Suprapubic skin (tissue), 4 donors: ENCODE measurements around the gene EME1. TPM values are rescaled to one million over a fixed set of nuclear protein-coding genes. Genes with fewer than 3 reads are reported as not detected.

Source experiments
- DNase-seq, 2 donors: peaks; one replicate each; pipeline ENCODE4 v3.0.0-alpha.2; 2019; ENCODE audit warnings: low spot score in 2 of 2
- H3K27ac ChIP-seq: fragments of 200-600 bp; sonication (generic); one replicate; pipeline ENCODE4 v1.5.1; 2019
- H3K27me3 ChIP-seq: fragments of 200-600 bp; sonication (generic); one replicate; pipeline ENCODE4 v1.5.1; 2019
- H3K36me3 ChIP-seq: fragments of 200-600 bp; sonication (generic); one replicate; pipeline ENCODE4 v1.5.1; 2019
- H3K4me1 ChIP-seq: fragments of 200-600 bp; sonication (generic); one replicate; pipeline ENCODE4 v1.5.1; 2019
- H3K4me3 ChIP-seq: fragments of 200-600 bp; sonication (generic); one replicate; pipeline ENCODE4 v1.5.1; 2019; ENCODE audit warnings: mild to moderate bottlenecking
- H3K9me3 ChIP-seq: fragments of 200-600 bp; sonication (generic); one replicate; pipeline ENCODE4 v1.5.1; 2019
- CTCF ChIP-seq, 2 donors: fragments of 200-600 bp in 1 of 2; fragments of 450-650 bp in 1 of 2; sonication (generic) in 1 of 2; IDR thresholded peaks; one replicate each; pipeline ENCODE4 v1.5.1; 2016 to 2019; ENCODE audit warnings: antibody characterized with exemption in 2 of 2, mild to moderate bottlenecking in 1 of 2, moderate library complexity in 1 of 2
- EP300 ChIP-seq: sonication (generic); formaldehyde crosslinking; IDR thresholded peaks from one replicate; pipeline ENCODE4 v1.6.1; 2017; ENCODE audit warnings: antibody characterized with exemption
- POLR2A ChIP-seq, 2 donors: fragments of 450-650 bp; IDR thresholded peaks; one replicate each; pipeline ENCODE4 v1.6.1; 2017; ENCODE audit warnings: antibody characterized with exemption in 2 of 2, mild to moderate bottlenecking in 2 of 2, moderate library complexity in 2 of 2
- POLR2AphosphoS5 ChIP-seq, 3 donors: sonication (generic); formaldehyde crosslinking; IDR thresholded peaks; one replicate each; pipeline ENCODE4 v1.6.1; 2017; ENCODE audit warnings: antibody characterized with exemption in 3 of 3
- WGBS: methylation state at CpG from one replicate; pipeline ENCODE4 v1.1.5; 2018; 5-methylcytosine and 5-hydroxymethylcytosine counted together
- total RNA-seq, 4 donors: library from RNA; depleted of rRNA; stranded (reverse); fragments of >200 nt; gene quantifications; one replicate each; pipeline ENCODE4 v1.1.0, GENCODE V29; 2016

The EME1 gene
- total RNA-seq, 4 donors from 2014 or later, result 0.39 to 2.5 (median 0.98) TPM

DNA sequence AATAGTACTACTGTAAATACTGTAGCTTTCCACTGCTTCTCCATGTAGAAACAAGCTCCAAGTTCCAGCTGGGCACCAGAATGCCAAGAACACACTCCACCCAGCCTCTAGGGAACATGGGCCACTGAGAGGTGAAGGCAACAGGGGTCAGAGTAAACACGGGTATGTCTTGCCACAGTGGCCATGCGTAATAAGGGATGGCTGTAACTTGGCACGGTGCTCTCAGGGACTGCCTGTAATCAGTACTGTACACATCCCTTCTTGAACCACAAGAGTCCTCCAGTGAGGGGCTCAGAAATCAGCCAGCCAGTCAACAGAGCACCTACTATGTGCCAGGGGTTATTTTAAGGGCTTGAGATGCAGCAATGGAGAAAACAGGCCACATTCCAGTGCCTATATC, 13.5 kb downstream of the EME1 start:
- H3K4me3 ChIP-seq, result no peak overlapping the region
- no peak overlapping the region for H3K27ac ChIP-seq
- 56% methylated on average over 3 of the region's 3 CpGs for WGBS
- no peaks in the 10 kb centered on the region for H3K27me3 ChIP-seq
- TF ChIP-seq CTCF (IDR thresholded peaks at IDR 0.05) (no peak), POLR2AphosphoS5 (IDR thresholded peaks at IDR 0.05) (no peak), EP300 (no peak), POLR2A (IDR thresholded peaks at IDR 0.05) (no peak)
- peaks cover 94% of the 10 kb centered on the region for H3K36me3 ChIP-seq
- H3K4me1 ChIP-seq, result peaks cover 4% of the 10 kb centered on the region
- DNase-seq, result no peak
- no peaks in the 10 kb centered on the region for H3K9me3 ChIP-seq

DNA sequence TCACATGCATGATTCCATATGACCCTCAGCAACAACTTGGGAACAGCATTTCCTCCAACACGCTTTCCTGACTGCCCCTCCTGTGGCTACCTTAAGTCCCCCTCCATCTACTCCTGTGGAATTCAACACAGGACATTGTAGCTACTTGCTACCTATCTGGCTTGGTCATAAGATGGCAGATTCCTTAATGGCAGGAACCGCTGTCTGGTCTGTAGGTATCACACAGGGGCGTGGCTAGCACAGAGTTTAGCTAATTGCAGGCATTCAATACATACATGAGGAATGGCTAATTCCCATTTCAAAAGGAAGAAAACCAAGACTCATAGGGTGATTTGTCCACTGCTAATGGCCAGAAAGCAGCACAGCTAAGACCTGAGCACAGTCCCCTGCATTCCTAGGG, 15.7 kb downstream of the EME1 start:
- H3K36me3 ChIP-seq, result peaks cover 96% of the 10 kb centered on the region
- no peak for DNase-seq
- H3K4me1 ChIP-seq, result no peaks in the 10 kb centered on the region
- 96% methylated on average over 3 of the region's 3 CpGs for WGBS
- TF ChIP-seq POLR2AphosphoS5 (IDR thresholded peaks at IDR 0.05) (no peak), CTCF (IDR thresholded peaks at IDR 0.05) (no peak), EP300 (no peak), POLR2A (IDR thresholded peaks at IDR 0.05) (no peak)
- H3K27ac ChIP-seq, result no peak overlapping the region
- H3K27me3 ChIP-seq, result no peaks in the 10 kb centered on the region
- H3K4me3 ChIP-seq, result no peak overlapping the region
- H3K9me3 ChIP-seq, result no peaks in the 10 kb centered on the region

DNA sequence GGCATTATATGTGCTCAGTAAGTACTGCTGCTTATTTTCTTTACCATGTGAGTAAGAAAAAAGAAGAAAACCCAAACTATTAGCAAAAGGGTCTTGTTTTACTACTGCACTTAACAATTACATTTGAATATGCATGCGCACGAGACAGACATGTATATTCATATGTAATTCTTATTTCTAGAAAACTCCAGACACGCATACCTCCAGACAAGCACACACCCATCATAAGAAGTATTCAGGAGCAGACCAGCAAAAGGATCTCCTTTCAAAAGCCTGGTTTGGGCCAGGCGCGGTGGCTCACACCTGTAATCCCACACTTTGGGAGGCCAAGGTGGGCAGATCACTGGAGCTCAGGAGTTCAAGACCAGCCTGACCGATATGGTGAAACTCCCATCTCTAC, 16.5 kb downstream of the EME1 start:
- Histone ChIP-seq H3K27ac (no peak overlapping the region), H3K4me3 (no peak overlapping the region), H3K27me3 (no peaks in the 10 kb centered on the region), H3K36me3 (peaks cover 94% of the 10 kb centered on the region), H3K4me1 (no peaks in the 10 kb centered on the region), H3K9me3 (no peaks in the 10 kb centered on the region)
- TF ChIP-seq POLR2A (IDR thresholded peaks at IDR 0.05), result no peak
- no peak for TF ChIP-seq EP300
- TF ChIP-seq CTCF (IDR thresholded peaks at IDR 0.05), result no peak
- TF ChIP-seq POLR2AphosphoS5 (IDR thresholded peaks at IDR 0.05), result no peak
- WGBS, result 100% methylated on average over 6 of the region's 6 CpGs
- no peak for DNase-seq

DNA sequence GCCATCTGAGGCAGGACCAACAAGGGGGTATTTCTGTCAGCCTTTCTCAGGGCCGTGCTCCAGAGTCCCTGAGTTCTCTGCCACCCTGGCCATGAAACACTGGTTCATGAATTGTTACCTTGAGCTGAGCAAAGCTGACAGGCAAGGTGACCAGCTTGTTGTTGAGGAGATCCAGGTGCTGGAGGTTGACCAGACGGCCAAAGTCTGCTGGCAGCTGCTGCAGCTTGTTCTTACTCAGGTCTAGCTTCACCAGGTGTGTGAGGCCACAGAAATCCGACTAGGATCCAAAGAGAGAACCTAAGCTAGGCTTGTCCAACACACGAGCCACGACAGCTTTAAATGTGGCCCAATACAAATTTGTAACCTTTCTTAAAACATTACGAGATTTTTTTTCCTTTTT, 19.6 kb downstream of the EME1 start:
- Histone ChIP-seq H3K36me3 (peaks cover 63% of the 10 kb centered on the region), H3K4me1 (peaks cover 23% of the 10 kb centered on the region), H3K9me3 (no peaks in the 10 kb centered on the region), H3K4me3 (no peak overlapping the region), H3K27me3 (no peaks in the 10 kb centered on the region), H3K27ac (no peak overlapping the region)
- 73% methylated on average over 6 of the region's 6 CpGs for WGBS
- TF ChIP-seq POLR2A (IDR thresholded peaks at IDR 0.05), result no peak
- no peak for TF ChIP-seq POLR2AphosphoS5 (IDR thresholded peaks at IDR 0.05)
- no peak for DNase-seq

DNA sequence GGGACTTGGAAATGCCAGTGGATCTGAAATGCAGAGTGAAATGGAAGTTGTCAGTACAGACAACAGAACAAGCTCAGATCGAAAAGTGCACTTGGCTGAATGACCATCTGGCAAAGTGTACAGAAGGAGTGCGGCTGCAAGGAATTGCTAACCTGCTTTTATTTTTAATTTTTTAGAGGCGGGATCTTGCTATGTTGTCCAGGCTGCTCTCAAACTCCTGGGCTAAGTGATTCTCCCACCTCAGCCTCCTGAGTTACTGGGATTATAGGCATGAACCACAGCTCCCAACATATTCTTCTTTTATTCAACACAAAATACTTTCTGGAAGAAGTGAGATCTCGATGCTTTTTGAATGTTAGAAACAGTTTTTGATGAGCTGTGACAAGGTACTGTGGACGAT, 20.7 kb downstream of the EME1 start:
- H3K27me3 ChIP-seq, result no peaks in the 10 kb centered on the region
- no peak overlapping the region for H3K4me3 ChIP-seq
- TF ChIP-seq CTCF (IDR thresholded peaks at IDR 0.05) (no peak), EP300 (no peak), POLR2AphosphoS5 (IDR thresholded peaks at IDR 0.05) (no peak), POLR2A (IDR thresholded peaks at IDR 0.05) (no peak)
- no peaks in the 10 kb centered on the region for H3K9me3 ChIP-seq
- H3K27ac ChIP-seq, result no peak overlapping the region
- peaks cover 53% of the 10 kb centered on the region for H3K36me3 ChIP-seq
- peaks cover 28% of the 10 kb centered on the region for H3K4me1 ChIP-seq
- DNase-seq, result no peak
- 91% methylated on average over 5 of the region's 5 CpGs for WGBS

DNA sequence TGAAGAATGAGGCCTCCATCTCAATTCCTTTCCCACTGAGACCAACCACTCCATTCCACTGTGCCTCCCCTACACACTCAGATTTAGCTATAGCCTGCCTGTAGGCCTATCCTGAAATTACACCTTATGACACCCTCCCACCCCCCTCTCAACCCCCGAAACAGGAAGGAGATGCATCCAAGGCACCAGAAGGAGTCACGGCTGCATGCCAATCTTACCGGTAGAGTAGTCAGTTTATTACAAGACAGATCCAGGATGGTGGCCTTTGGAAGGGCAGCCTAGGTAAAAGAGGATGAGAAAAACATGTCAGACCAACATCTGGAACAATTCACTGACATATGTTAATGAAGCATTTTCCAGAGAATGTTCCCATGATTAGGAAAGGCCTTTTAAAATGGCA, 21.7 kb downstream of the EME1 start:
- no peaks in the 10 kb centered on the region for H3K9me3 ChIP-seq
- peaks cover 43% of the 10 kb centered on the region for H3K36me3 ChIP-seq
- WGBS, result 45% methylated on average over 3 of the region's 3 CpGs
- no peak overlapping the region for H3K4me3 ChIP-seq
- TF ChIP-seq POLR2AphosphoS5 (IDR thresholded peaks at IDR 0.05), result no peak
- no peak for TF ChIP-seq POLR2A (IDR thresholded peaks at IDR 0.05)
- no peak for TF ChIP-seq CTCF (IDR thresholded peaks at IDR 0.05)
- no peak for TF ChIP-seq EP300
- H3K27me3 ChIP-seq, result no peaks in the 10 kb centered on the region
- DNase-seq, result no peak
- H3K27ac ChIP-seq, result no peak overlapping the region
- H3K4me1 ChIP-seq, result peaks cover 28% of the 10 kb centered on the region
